Tibial nerve (tissue), 4 donors: ENCODE measurements around the gene PAK4.

Experiments
- CTCF ChIP-seq, 5 experiments: fragments of 200-600 bp in 3 of 5; fragments of 450-650 bp in 2 of 5; sonication (generic) in 3 of 5; IDR thresholded peaks; one replicate each; pipeline ENCODE4 v1.5.1; 2016 to 2019; ENCODE audit warnings: antibody characterized with exemption in 5 of 5, mild to moderate bottlenecking in 3 of 5, moderate library complexity in 2 of 5
- EP300 ChIP-seq, 2 donors: sonication (generic); formaldehyde crosslinking; IDR thresholded peaks; one replicate each; pipeline ENCODE4 v1.6.1; 2017; ENCODE audit warnings: antibody characterized with exemption in 2 of 2, mild to moderate bottlenecking in 1 of 2

- TF ChIP-seq CTCF (IDR thresholded peaks at IDR 0.05): no peak
- no peak for TF ChIP-seq EP300 (IDR thresholded peaks at IDR 0.05)
Observed at GRCh38 chr19:39186391-39186790, 60.8 kb downstream of the PAK4 start.
